MCF 10A (cell line): ENCODE data around the gene SLC16A9. TPM values are rescaled to one million over a fixed set of nuclear protein-coding genes. Genes with fewer than 3 reads are reported as not detected.

Experiments
- BruUV-seq: library from RNA; stranded (reverse); fragments of 400-500 nt; replicated peaks from 2 replicates; lab custom pipeline; 2021; lab: Mats Ljungman, UMichigan
- CTCF ChIA-PET: fragments of 300-600 bp; sonication (Branson Sonifier 250); formaldehyde crosslinking; extraction: SDS; loops from one replicate; lab custom pipeline; 2021; ENCODE audit warnings: antibody characterized with exemption, inconsistent platforms; lab: Yijun Ruan, JAX
- POLR2A ChIA-PET: fragments of 300-600, 350-650 bp; sonication (Branson Sonifier 250); formaldehyde crosslinking; extraction: SDS; loops from one replicate; lab custom pipeline; 2020; ENCODE audit warnings: antibody characterized with exemption, inconsistent platforms; lab: Yijun Ruan, JAX
- DNase-seq: peaks from one replicate; pipeline ENCODE4 v3.0.0-alpha.2; 2018; ENCODE audit not compliant: unreplicated experiment
- H3K27ac Mint-ChIP-seq: one replicate; pipeline ENCODE4 v1.8.0; 2022; ENCODE audit warnings: mild to moderate bottlenecking, low read depth, mixed read lengths; ENCODE audit not compliant: unreplicated experiment
- H3K27me3 Mint-ChIP-seq: one replicate; pipeline ENCODE4 v1.8.0; 2022; ENCODE audit warnings: mixed read lengths; ENCODE audit not compliant: insufficient read depth, unreplicated experiment
- H3K36me3 Mint-ChIP-seq: one replicate; pipeline ENCODE4 v1.8.0; 2022; ENCODE audit warnings: mild to moderate bottlenecking, moderate library complexity, mixed read lengths; ENCODE audit not compliant: insufficient read depth, unreplicated experiment
- H3K4me1 Mint-ChIP-seq: one replicate; pipeline ENCODE4 v1.8.0; 2022; ENCODE audit warnings: mixed read lengths; ENCODE audit not compliant: insufficient read depth, unreplicated experiment
- H3K4me3 Mint-ChIP-seq: one replicate; pipeline ENCODE4 v1.8.0; 2022; ENCODE audit warnings: mild to moderate bottlenecking, moderate library complexity, mixed read lengths; ENCODE audit not compliant: unreplicated experiment
- H3K9me3 Mint-ChIP-seq: one replicate; pipeline ENCODE4 v1.8.0; 2022; ENCODE audit warnings: mixed read lengths; ENCODE audit not compliant: unreplicated experiment
- intact Hi-C: fragments of 100-400 bp; cut with micrococcal nuclease; formaldehyde crosslinking; loops from 2 replicates; pipeline ENCODE4 v1.14.1; 2022
- total RNA-seq: library from RNA; stranded (reverse); gene quantifications from 2 replicates; pipeline ENCODE4 v1.2.3, GENCODE V29; 2022
- TF ChIP-seq, protein P1 (sequence below): fragments of 200-600 bp; IDR thresholded peaks from one replicate; pipeline ENCODE4 v1.8.0; 2022; ENCODE audit warnings: antibody characterized with exemption, mild to moderate bottlenecking; ENCODE audit not compliant: unreplicated experiment

Gene SLC16A9
- total RNA-seq, 1 experiment from 2014 or later, result 0.84 TPM

DNA sequence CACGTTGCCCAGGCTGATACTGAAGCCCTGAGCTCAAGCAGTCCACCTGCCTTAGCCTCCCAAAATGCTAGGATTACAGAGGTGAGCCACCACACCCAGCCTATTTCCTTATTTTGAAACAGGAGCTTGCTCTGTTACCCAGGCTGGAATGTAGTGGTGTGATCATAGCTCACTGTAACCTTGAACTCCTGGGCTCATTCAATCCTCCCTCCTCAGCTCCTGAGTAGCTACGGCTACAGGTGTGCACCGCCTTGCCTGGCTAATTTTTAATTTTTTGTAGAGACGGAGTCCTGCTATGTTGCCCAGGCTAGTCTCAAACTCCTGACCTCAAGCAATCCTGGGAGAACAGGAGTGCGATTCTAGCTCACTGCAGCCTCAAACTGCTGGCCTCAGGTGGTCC is 31.9 kb upstream of the SLC16A9 start:
- no peaks in the 10 kb centered on the region for H3K4me1 Mint-ChIP-seq
- intact Hi-C loops, result no loop called here
- no peaks in the 10 kb centered on the region for H3K36me3 Mint-ChIP-seq
- no peak for DNase-seq
- CTCF ChIA-PET, result interaction anchor here (0.6 kb wide), 1 partner anchor 36 kb away, joined by 5 read pairs; no protein-coding TSS in a partner anchor
- no peak overlapping the region for H3K4me3 Mint-ChIP-seq
- peaks cover 10% of the 10 kb centered on the region for H3K27me3 Mint-ChIP-seq
- TF ChIP-seq, protein P1, sequence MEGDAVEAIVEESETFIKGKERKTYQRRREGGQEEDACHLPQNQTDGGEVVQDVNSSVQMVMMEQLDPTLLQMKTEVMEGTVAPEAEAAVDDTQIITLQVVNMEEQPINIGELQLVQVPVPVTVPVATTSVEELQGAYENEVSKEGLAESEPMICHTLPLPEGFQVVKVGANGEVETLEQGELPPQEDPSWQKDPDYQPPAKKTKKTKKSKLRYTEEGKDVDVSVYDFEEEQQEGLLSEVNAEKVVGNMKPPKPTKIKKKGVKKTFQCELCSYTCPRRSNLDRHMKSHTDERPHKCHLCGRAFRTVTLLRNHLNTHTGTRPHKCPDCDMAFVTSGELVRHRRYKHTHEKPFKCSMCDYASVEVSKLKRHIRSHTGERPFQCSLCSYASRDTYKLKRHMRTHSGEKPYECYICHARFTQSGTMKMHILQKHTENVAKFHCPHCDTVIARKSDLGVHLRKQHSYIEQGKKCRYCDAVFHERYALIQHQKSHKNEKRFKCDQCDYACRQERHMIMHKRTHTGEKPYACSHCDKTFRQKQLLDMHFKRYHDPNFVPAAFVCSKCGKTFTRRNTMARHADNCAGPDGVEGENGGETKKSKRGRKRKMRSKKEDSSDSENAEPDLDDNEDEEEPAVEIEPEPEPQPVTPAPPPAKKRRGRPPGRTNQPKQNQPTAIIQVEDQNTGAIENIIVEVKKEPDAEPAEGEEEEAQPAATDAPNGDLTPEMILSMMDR, result no peak
- POLR2A ChIA-PET, result no interaction called here
- no peaks in the 10 kb centered on the region for H3K9me3 Mint-ChIP-seq
- no peak overlapping the region for H3K27ac Mint-ChIP-seq
- BruUV-seq, result no TSS peak

DNA sequence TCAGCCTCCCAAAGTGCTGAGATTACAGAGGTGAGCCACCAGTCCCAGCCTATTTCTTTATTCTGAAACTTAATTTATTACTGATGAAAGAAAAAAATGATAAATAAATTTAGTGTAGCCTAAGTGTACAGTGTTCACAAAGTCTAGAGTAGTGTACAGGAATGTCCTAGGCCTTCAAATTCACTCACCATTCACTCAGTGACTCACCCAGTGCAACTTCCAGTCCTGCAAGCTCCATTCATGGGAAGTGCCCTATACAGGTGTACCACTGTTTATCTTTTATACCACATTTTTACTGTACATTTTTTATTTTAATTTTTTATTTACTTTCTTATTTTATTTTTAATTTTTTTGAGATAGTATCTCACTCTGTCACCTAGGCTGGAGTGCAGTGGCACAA is 31.4 kb upstream of the SLC16A9 start:
- Mint-ChIP-seq H3K27ac (no peak overlapping the region), H3K36me3 (no peaks in the 10 kb centered on the region), H3K27me3 (peaks cover 10% of the 10 kb centered on the region), H3K9me3 (no peaks in the 10 kb centered on the region), H3K4me1 (no peaks in the 10 kb centered on the region), H3K4me3 (no peak overlapping the region)
- ChIA-PET CTCF (no interaction called here), POLR2A (no interaction called here)
- DNase-seq, result no peak
- intact Hi-C loops, result no loop called here
- TF ChIP-seq, protein P1, result no peak
- no TSS peak for BruUV-seq

DNA sequence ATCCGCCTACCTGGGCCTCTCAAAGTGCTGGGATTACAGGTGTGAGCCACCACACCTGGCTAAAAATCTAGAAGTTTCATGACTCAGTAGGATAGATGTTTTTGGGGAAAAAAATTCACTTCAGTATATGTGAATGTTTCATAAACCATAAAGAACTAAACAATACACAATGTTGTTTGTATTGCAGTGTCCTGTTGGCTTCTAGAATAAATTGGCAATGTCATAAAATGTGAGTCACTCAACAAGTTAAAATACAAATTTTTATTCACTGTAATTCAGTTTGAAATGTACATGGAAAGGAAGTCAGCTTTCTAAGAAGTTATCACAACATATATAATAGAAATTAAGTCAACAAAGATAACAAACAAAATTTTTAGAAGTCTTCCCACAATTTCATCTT is 27.1 kb upstream of the SLC16A9 start:
- no peak overlapping the region for H3K27ac Mint-ChIP-seq
- intact Hi-C loops, result no loop called here
- no peak for DNase-seq
- H3K9me3 Mint-ChIP-seq, result no peaks in the 10 kb centered on the region
- no peaks in the 10 kb centered on the region for H3K36me3 Mint-ChIP-seq
- TF ChIP-seq, protein P1, result no peak
- CTCF ChIA-PET, result no interaction called here
- POLR2A ChIA-PET, result no interaction called here
- H3K4me1 Mint-ChIP-seq, result no peaks in the 10 kb centered on the region
- H3K4me3 Mint-ChIP-seq, result no peak overlapping the region
- no TSS peak for BruUV-seq
- peaks cover 10% of the 10 kb centered on the region for H3K27me3 Mint-ChIP-seq

DNA sequence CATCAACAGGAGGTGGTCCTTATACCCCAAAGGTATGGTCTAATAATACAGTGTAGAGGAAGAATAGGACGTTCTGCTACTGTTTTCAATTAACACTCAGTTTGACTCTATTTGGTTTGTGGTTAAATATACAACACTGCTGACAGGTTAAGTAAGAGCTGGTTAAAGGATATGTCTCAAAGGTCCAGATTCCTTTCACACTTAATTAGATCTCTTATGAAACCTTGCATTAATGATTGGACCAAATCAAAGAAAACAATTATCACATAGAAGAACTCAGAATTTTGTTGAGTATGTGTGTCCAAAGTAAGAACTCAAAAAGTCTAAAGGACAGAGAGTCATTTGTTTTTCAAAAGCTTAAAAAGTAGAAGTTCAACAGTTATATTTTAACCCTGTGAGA is 25.6 kb upstream of the SLC16A9 start:
- ChIA-PET CTCF (no interaction called here), POLR2A (no interaction called here)
- H3K36me3 Mint-ChIP-seq, result no peaks in the 10 kb centered on the region
- H3K27me3 Mint-ChIP-seq, result peaks cover 10% of the 10 kb centered on the region
- TF ChIP-seq, protein P1, result no peak
- no peak for DNase-seq
- H3K4me1 Mint-ChIP-seq, result no peaks in the 10 kb centered on the region
- H3K27ac Mint-ChIP-seq, result no peak overlapping the region
- no peak overlapping the region for H3K4me3 Mint-ChIP-seq
- intact Hi-C loops, result no loop called here
- H3K9me3 Mint-ChIP-seq, result no peaks in the 10 kb centered on the region
- BruUV-seq, result no TSS peak
